Vagina (tissue), 2 donors: ENCODE measurements around the gene IL32. TPM values are rescaled to one million over a fixed set of nuclear protein-coding genes. Genes with fewer than 3 reads are reported as not detected.

ENCODE experiments used
- DNase-seq, 2 donors: peaks; one replicate each; pipeline ENCODE4 v3.0.0-alpha.2; 2017; ENCODE audit errors: extremely low spot score in 2 of 2
- H3K27ac ChIP-seq: fragments of 200-600 bp; sonication (generic); one replicate; pipeline ENCODE4 v1.5.1; 2019
- H3K27me3 ChIP-seq: fragments of 200-600 bp; sonication (generic); one replicate; pipeline ENCODE4 v1.5.1; 2019
- H3K36me3 ChIP-seq, 2 donors: fragments of 200-600 bp; sonication (generic); one replicate each; pipeline ENCODE4 v1.5.1; 2017 to 2019
- H3K4me1 ChIP-seq: fragments of 200-600 bp; sonication (generic); one replicate; pipeline ENCODE4 v1.5.1; 2019
- H3K4me3 ChIP-seq, 2 donors: fragments of 200-600 bp; sonication (generic); 1 replicate in 1 of 2; 2 replicates in 1 of 2; pipeline ENCODE4 v1.5.1; 2016 to 2019
- H3K9me3 ChIP-seq: fragments of 200-600 bp; sonication (generic); one replicate; pipeline ENCODE4 v1.5.1; 2019
- CTCF ChIP-seq, 3 experiments: fragments of 450-650 bp in 2 of 3; fragments of 200-600 bp in 1 of 3; sonication (generic) in 1 of 3; IDR thresholded peaks; one replicate each; pipeline ENCODE4 v1.5.1; 2017 to 2019; ENCODE audit warnings: antibody characterized with exemption in 3 of 3, mild to moderate bottlenecking in 2 of 3, moderate library complexity in 2 of 3
- POLR2A ChIP-seq, 2 donors: fragments of 450-650 bp; IDR thresholded peaks; one replicate each; pipeline ENCODE4 v1.6.1; 2017; ENCODE audit warnings: antibody characterized with exemption in 2 of 2, mild to moderate bottlenecking in 2 of 2, moderate library complexity in 2 of 2
- POLR2AphosphoS5 ChIP-seq, 2 donors: sonication (generic); formaldehyde crosslinking; IDR thresholded peaks; one replicate each; pipeline ENCODE4 v1.9.0; 2017; ENCODE audit warnings: antibody characterized with exemption in 2 of 2, mild to moderate bottlenecking in 2 of 2, low read depth in 1 of 2; ENCODE audit not compliant: insufficient read depth in 1 of 2
- intact Hi-C: fragments of 100-400 bp; cut with DNase I; formaldehyde crosslinking; loops from one replicate; pipeline ENCODE4 v1.15.1; 2023
- total RNA-seq: library from RNA; depleted of rRNA; stranded (reverse); fragments of >200 nt; gene quantifications from one replicate; pipeline ENCODE4 v1.2.3, GENCODE V29; 2016

IL32 gene
- total RNA-seq, 1 donor from 2014 or later = 13.0 TPM

- Histone ChIP-seq H3K36me3 (no peaks in the 10 kb centered on the region), H3K9me3 (no peaks in the 10 kb centered on the region), H3K4me3 (peak overlapping the region; percentile 63 to 68), H3K27me3 (peaks cover 5% of the 10 kb centered on the region), H3K27ac (no peak overlapping the region), H3K4me1 (peaks cover 43% of the 10 kb centered on the region)
- intact Hi-C loops = no loop called here
- TF ChIP-seq POLR2AphosphoS5 (IDR thresholded peaks at IDR 0.05; ENCODE audit: insufficient read depth in 1 of 2, low read depth in 1 of 2) (no peak), CTCF (IDR thresholded peaks at IDR 0.05) (no peak), POLR2A (IDR thresholded peaks at IDR 0.05) (no peak)
- no peak for DNase-seq
Measured at GRCh38 chr16:3019594-3020246, 45.7 kb upstream of the IL32 start.

GRCh38 chr16:3020247-3020603, 45.2 kb upstream of the IL32 start, which contains the start of gene TNFRSF12A:
TNFRSF12A (plus strand) TSS chr16:3020368; CDS start chr16:3020398, 30 bp downstream.
- no peaks in the 10 kb centered on the region for H3K9me3 ChIP-seq
- intact Hi-C loops = no loop called here
- H3K36me3 ChIP-seq = no peaks in the 10 kb centered on the region
- H3K27me3 ChIP-seq = peaks cover 5% of the 10 kb centered on the region
- no peak for DNase-seq
- TF ChIP-seq POLR2AphosphoS5 (IDR thresholded peaks at IDR 0.05; ENCODE audit: insufficient read depth in 1 of 2, low read depth in 1 of 2) = peak in 1 of 2 donors; percentile 58
- TF ChIP-seq POLR2A (IDR thresholded peaks at IDR 0.05) = peak in 1 of 2 donors; percentile 85
- no peak for TF ChIP-seq CTCF (IDR thresholded peaks at IDR 0.05)
- peak within 1 kb of the TSS; percentile 63 to 68 for H3K4me3 ChIP-seq
- H3K4me1 ChIP-seq = peaks cover 48% of the 10 kb centered on the region
- peak within 1 kb of the TSS; percentile 96 for H3K27ac ChIP-seq

GRCh38 chr16:3020604-3021448, 44.6 kb upstream of the IL32 start:
- peak in 1 of 2 donors; percentile 92 for DNase-seq
- peaks cover 5% of the 10 kb centered on the region for H3K27me3 ChIP-seq
- H3K4me3 ChIP-seq = peak overlapping the region; percentile 63 to 68
- intact Hi-C loops = no loop called here
- H3K36me3 ChIP-seq = no peaks in the 10 kb centered on the region
- no peaks in the 10 kb centered on the region for H3K9me3 ChIP-seq
- peaks cover 51% of the 10 kb centered on the region for H3K4me1 ChIP-seq
- TF ChIP-seq CTCF (IDR thresholded peaks at IDR 0.05) (no peak), POLR2A (IDR thresholded peaks at IDR 0.05) (no peak), POLR2AphosphoS5 (IDR thresholded peaks at IDR 0.05; ENCODE audit: insufficient read depth in 1 of 2, low read depth in 1 of 2) (peak; percentile 28 to 93)
- peak overlapping the region; percentile 96 for H3K27ac ChIP-seq

- Histone ChIP-seq H3K9me3 (no peaks in the 10 kb centered on the region), H3K27ac (peak overlapping the region; percentile 96), H3K27me3 (peaks cover 5% of the 10 kb centered on the region), H3K36me3 (peaks cover 0 to 3% of the 10 kb centered on the region in 2 donors), H3K4me3 (peak overlapping the region; percentile 63 to 68), H3K4me1 (peaks cover 51% of the 10 kb centered on the region)
- TF ChIP-seq POLR2A (IDR thresholded peaks at IDR 0.05) (no peak), POLR2AphosphoS5 (IDR thresholded peaks at IDR 0.05; ENCODE audit: insufficient read depth in 1 of 2, low read depth in 1 of 2) (no peak), CTCF (IDR thresholded peaks at IDR 0.05) (no peak)
- intact Hi-C loops = no loop called here
- DNase-seq = no peak
Measured at GRCh38 chr16:3021449-3022207, 43.8 kb upstream of the IL32 start.
